Coronary artery (tissue), 2 donors: ENCODE results near the gene ATAD5.

Experiments used
- DNase-seq: peaks from one replicate; pipeline ENCODE4 v3.0.0-alpha.2; 2017; ENCODE audit warnings: low spot score
- H3K27ac ChIP-seq, 2 donors: fragments of 200-600 bp; sonication (generic); one replicate each; pipeline ENCODE4 v1.5.1; 2016 to 2019
- H3K4me3 ChIP-seq: fragments of 200-600 bp; sonication (generic); 2 replicates; pipeline ENCODE4 v1.5.1; 2016; ENCODE audit warnings: mild to moderate bottlenecking, moderate library complexity
- CTCF ChIP-seq: fragments of 200-600 bp; sonication (generic); IDR thresholded peaks from one replicate; pipeline ENCODE4 v1.5.1; 2019; ENCODE audit warnings: antibody characterized with exemption

Gene ATAD5

DNA sequence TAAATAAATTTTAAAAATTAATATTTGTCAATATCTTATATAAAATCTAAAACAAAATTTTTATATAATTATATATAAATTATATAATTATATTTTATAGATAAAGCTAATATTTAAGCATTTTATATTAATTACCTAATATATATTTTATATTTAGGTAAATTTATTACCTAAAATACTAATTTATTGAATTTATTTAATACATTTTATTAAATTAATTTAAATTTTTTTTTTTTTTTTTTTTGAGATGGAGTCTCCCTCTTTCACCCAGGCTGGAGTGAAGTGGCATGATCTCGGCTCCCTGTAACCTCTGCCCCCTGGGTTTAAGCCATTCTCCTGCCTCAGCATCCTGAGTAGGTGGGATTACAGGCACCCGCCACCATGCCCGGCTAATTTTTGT is 22.4 kb downstream of the ATAD5 start:
- TF ChIP-seq CTCF: no peak
- DNase-seq: no peak
- H3K27ac ChIP-seq: no peak overlapping the region
- no peak overlapping the region for H3K4me3 ChIP-seq

GRCh38 chr17:30858556-30859250 is 26.9 kb downstream of the ATAD5 start:
- no peak for DNase-seq
- no peak overlapping the region for H3K4me3 ChIP-seq
- H3K27ac ChIP-seq: no peak overlapping the region
- TF ChIP-seq CTCF: no peak

DNA sequence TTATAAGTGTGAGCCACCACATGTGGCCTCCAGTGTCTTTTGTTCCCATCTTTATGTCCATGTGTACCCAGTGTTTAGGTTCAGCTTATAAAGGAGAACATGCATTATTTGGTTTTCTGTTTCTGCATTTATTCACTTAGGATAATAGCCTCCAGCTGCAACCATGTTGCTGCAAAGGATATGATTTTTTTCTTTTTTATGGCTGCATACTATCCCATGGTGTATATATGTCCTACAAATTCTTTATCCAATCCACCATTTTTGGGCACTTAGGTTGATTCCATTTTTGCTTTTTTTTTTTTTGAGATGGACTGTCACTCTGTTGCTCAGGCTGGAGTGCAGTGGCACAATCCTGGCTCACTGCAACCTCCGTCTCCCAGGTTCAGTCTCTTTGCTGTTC is 32.9 kb downstream of the ATAD5 start:
- DNase-seq: no peak
- no peak overlapping the region for H3K27ac ChIP-seq
- no peak overlapping the region for H3K4me3 ChIP-seq
- TF ChIP-seq CTCF: no peak

DNA sequence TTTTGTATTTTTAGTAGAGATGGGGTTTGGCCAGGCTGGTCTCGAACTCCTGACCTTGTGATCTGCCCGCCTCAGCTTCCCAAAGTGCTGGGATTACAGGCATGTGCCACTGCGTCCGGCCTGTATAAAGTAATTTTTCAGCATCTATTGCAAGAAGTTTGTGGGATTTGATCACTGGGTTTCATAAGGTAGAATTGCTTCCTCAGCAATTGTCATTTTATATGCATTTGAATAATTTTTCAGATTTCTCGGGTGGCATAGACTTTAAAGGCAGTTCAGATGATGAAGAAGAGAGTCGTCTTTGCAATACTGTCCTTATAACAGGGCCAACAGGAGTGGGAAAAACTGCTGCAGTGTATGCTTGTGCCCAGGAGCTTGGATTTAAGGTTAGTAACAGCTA is 37.2 kb downstream of the ATAD5 start:
- TF ChIP-seq CTCF: no peak
- H3K27ac ChIP-seq: no peak overlapping the region
- H3K4me3 ChIP-seq: no peak overlapping the region
- DNase-seq: no peak

DNA sequence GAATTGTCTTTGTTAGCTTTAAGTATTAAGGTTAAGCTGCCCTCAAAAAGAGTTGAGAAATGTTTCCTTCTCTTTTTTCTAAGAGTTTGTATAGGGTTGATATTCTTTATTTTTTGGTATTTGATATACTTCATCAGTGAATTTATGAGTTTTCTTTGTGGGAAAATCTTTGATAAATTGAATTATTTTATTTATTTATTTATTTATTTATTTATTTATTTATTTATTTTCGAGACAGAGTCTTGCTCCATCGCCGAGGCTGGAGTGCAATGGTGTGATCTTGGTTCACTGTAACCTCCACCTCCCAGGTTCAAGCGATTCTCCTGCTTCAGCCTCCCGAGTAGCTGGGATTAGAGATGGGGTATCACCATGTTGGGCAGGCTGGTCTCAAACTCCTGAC is 54.4 kb downstream of the ATAD5 start:
- no peak overlapping the region for H3K4me3 ChIP-seq
- no peak overlapping the region for H3K27ac ChIP-seq
- no peak for DNase-seq
- no peak for TF ChIP-seq CTCF

- H3K27ac ChIP-seq: no peak overlapping the region
- no peak for DNase-seq
Observed at GRCh38 chr17:30894236-30894635, 62.5 kb downstream of the ATAD5 start.

More at GRCh38 chr17:30894236-30894635, 62.5 kb downstream of the ATAD5 start:
- TF ChIP-seq CTCF: no peak
- no peak overlapping the region for H3K4me3 ChIP-seq
